Ovary (tissue), 3 donors: ENCODE measurements around the gene GPD1L.

Source experiments
- POLR2A ChIP-seq: fragments of 450-650 bp; IDR thresholded peaks from one replicate; pipeline ENCODE4 v1.6.1; 2017; ENCODE audit warnings: antibody characterized with exemption, mild to moderate bottlenecking, moderate library complexity
- TF ChIP-seq, protein P1 (sequence below), 3 donors: fragments of 450-650 bp in 2 of 3; fragments of 200-600 bp in 1 of 3; IDR thresholded peaks; one replicate each; pipeline versions ENCODE4 v1.5.1 to v1.8.0; 2016 to 2022; ENCODE audit warnings: antibody characterized with exemption in 3 of 3, mild to moderate bottlenecking in 1 of 3
- donor health status: DM: no; HTN: no; CAD: no.

GRCh38 chr3:32097768-32098167 is 8.7 kb upstream of the GPD1L start:
- TF ChIP-seq, protein P1, sequence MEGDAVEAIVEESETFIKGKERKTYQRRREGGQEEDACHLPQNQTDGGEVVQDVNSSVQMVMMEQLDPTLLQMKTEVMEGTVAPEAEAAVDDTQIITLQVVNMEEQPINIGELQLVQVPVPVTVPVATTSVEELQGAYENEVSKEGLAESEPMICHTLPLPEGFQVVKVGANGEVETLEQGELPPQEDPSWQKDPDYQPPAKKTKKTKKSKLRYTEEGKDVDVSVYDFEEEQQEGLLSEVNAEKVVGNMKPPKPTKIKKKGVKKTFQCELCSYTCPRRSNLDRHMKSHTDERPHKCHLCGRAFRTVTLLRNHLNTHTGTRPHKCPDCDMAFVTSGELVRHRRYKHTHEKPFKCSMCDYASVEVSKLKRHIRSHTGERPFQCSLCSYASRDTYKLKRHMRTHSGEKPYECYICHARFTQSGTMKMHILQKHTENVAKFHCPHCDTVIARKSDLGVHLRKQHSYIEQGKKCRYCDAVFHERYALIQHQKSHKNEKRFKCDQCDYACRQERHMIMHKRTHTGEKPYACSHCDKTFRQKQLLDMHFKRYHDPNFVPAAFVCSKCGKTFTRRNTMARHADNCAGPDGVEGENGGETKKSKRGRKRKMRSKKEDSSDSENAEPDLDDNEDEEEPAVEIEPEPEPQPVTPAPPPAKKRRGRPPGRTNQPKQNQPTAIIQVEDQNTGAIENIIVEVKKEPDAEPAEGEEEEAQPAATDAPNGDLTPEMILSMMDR (IDR thresholded peaks at IDR 0.05), result no peak
- TF ChIP-seq POLR2A, result no peak
